Measurements from ENCODE around the gene CFAP410.

The CFAP410 gene

GRCh38 chr21:44305691-44306090, 33.5 kb downstream of the CFAP410 start:
- H4K20me1 ChIP-seq (ENCODE audit: insufficient read depth, low read length), result 0 out of 2 replicates have a peak, but pooled peaks cover 4% of the 10 kb centered on the region
- H2AFZ ChIP-seq (ENCODE audit: low read length), result no peak overlapping the region
- H3F3A ChIP-seq (ENCODE audit: insufficient read depth, low read length), result no peaks in the 10 kb centered on the region
- TF ChIP-seq EZH2 (optimal IDR thresholded peaks at IDR 0.05; ENCODE audit: low read depth, low read length), result no peak
- TF ChIP-seq EZH2phosphoT487 (IDR thresholded peaks at IDR 0.05; ENCODE audit: low read length), result no peak
- TF ChIP-seq CTCF (IDR thresholded peaks at IDR 0.05; ENCODE audit: low read length), result no peak
- no peak overlapping the region for H3K9ac ChIP-seq (ENCODE audit: low read length)
- H3K27me3 ChIP-seq (replicated peaks; ENCODE audit: insufficient read depth, low read length), result no peaks in the 10 kb centered on the region
- no peak overlapping the region for H3K27ac ChIP-seq (ENCODE audit: low read length)
- no peak overlapping the region for H3K4me3 ChIP-seq (ENCODE audit: low read length)
- H3K9me3 ChIP-seq (replicated peaks; ENCODE audit: insufficient read depth, low read length), result no peaks in the 10 kb centered on the region
- H3K4me1 ChIP-seq (ENCODE audit: low read length), result peaks cover 5% of the 10 kb centered on the region; the same call in 1 of the 2 replicates
- H3K4me2 ChIP-seq (ENCODE audit: low read depth, low read length), result no peak overlapping the region
- H3K36me3 ChIP-seq (replicated peaks; ENCODE audit: insufficient read depth, low read length), result 0 out of 2 replicates have a peak, but pooled peaks cover 1% of the 10 kb centered on the region
- no peak for DNase-seq
- no peaks in the 10 kb centered on the region for H3K9me2 ChIP-seq (replicated peaks; ENCODE audit: insufficient read depth, low read length)
- peaks cover 83% of the 10 kb centered on the region for H3K79me2 ChIP-seq (ENCODE audit: low read length)

- TF ChIP-seq EZH2phosphoT487 (IDR thresholded peaks at IDR 0.05; ENCODE audit: low read length), result no peak
- peak; percentile 75 for TF ChIP-seq CTCF (IDR thresholded peaks at IDR 0.05; ENCODE audit: low read length)
- TF ChIP-seq EZH2 (optimal IDR thresholded peaks at IDR 0.05; ENCODE audit: low read depth, low read length), result no peak
- Histone ChIP-seq H3K27ac (ENCODE audit: low read length) (no peak overlapping the region), H4K20me1 (ENCODE audit: insufficient read depth, low read length) (0 out of 2 replicates have a peak, but pooled peaks cover 4% of the 10 kb centered on the region), H3F3A (ENCODE audit: insufficient read depth, low read length) (no peaks in the 10 kb centered on the region), H3K4me2 (ENCODE audit: low read depth, low read length) (no peak overlapping the region), H3K9ac (ENCODE audit: low read length) (no peak overlapping the region), H3K4me1 (ENCODE audit: low read length) (peaks cover 5% of the 10 kb centered on the region; the same call in 1 of the 2 replicates), H3K9me3 (replicated peaks; ENCODE audit: insufficient read depth, low read length) (no peaks in the 10 kb centered on the region), H3K9me2 (replicated peaks; ENCODE audit: insufficient read depth, low read length) (no peaks in the 10 kb centered on the region), H3K79me2 (ENCODE audit: low read length) (peaks cover 86% of the 10 kb centered on the region), H3K36me3 (replicated peaks; ENCODE audit: insufficient read depth, low read length) (no peaks in the 10 kb centered on the region), H2AFZ (ENCODE audit: low read length) (no peak overlapping the region), H3K27me3 (replicated peaks; ENCODE audit: insufficient read depth, low read length) (no peaks in the 10 kb centered on the region), H3K4me3 (ENCODE audit: low read length) (no peak overlapping the region)
- DNase-seq, result peak; percentile 37
These were observed 34.3 kb downstream of the CFAP410 start for GRCh38 chr21:44304877-44305293.

GRCh38 chr21:44304011-44304616, 35.1 kb downstream of the CFAP410 start:
- H3K27ac ChIP-seq (ENCODE audit: low read length), result no peak overlapping the region
- 0 out of 2 replicates have a peak, but pooled peaks cover 4% of the 10 kb centered on the region for H4K20me1 ChIP-seq (ENCODE audit: insufficient read depth, low read length)
- H3K9ac ChIP-seq (ENCODE audit: low read length), result no peak overlapping the region
- no peak overlapping the region for H3K4me2 ChIP-seq (ENCODE audit: low read depth, low read length)
- H3K4me3 ChIP-seq (ENCODE audit: low read length), result no peak overlapping the region
- H3K79me2 ChIP-seq (ENCODE audit: low read length), result peaks cover 80% of the 10 kb centered on the region
- no peaks in the 10 kb centered on the region for H3K9me3 ChIP-seq (replicated peaks; ENCODE audit: insufficient read depth, low read length)
- no peak for DNase-seq
- peaks cover 6% of the 10 kb centered on the region for H3F3A ChIP-seq (ENCODE audit: insufficient read depth, low read length)
- TF ChIP-seq CTCF (IDR thresholded peaks at IDR 0.05; ENCODE audit: low read length) (no peak), EZH2phosphoT487 (IDR thresholded peaks at IDR 0.05; ENCODE audit: low read length) (no peak), EZH2 (optimal IDR thresholded peaks at IDR 0.05; ENCODE audit: low read depth, low read length) (no peak)
- peaks cover 5% of the 10 kb centered on the region; the same call in 1 of the 2 replicates for H3K4me1 ChIP-seq (ENCODE audit: low read length)
- H3K9me2 ChIP-seq (replicated peaks; ENCODE audit: insufficient read depth, low read length), result no peaks in the 10 kb centered on the region
- no peaks in the 10 kb centered on the region for H3K27me3 ChIP-seq (replicated peaks; ENCODE audit: insufficient read depth, low read length)
- H2AFZ ChIP-seq (ENCODE audit: low read length), result no peak overlapping the region
- H3K36me3 ChIP-seq (replicated peaks; ENCODE audit: insufficient read depth, low read length), result no peaks in the 10 kb centered on the region

All from MM.1S (cell line).